ENCODE measurements around the gene CACNB3.

DNA sequence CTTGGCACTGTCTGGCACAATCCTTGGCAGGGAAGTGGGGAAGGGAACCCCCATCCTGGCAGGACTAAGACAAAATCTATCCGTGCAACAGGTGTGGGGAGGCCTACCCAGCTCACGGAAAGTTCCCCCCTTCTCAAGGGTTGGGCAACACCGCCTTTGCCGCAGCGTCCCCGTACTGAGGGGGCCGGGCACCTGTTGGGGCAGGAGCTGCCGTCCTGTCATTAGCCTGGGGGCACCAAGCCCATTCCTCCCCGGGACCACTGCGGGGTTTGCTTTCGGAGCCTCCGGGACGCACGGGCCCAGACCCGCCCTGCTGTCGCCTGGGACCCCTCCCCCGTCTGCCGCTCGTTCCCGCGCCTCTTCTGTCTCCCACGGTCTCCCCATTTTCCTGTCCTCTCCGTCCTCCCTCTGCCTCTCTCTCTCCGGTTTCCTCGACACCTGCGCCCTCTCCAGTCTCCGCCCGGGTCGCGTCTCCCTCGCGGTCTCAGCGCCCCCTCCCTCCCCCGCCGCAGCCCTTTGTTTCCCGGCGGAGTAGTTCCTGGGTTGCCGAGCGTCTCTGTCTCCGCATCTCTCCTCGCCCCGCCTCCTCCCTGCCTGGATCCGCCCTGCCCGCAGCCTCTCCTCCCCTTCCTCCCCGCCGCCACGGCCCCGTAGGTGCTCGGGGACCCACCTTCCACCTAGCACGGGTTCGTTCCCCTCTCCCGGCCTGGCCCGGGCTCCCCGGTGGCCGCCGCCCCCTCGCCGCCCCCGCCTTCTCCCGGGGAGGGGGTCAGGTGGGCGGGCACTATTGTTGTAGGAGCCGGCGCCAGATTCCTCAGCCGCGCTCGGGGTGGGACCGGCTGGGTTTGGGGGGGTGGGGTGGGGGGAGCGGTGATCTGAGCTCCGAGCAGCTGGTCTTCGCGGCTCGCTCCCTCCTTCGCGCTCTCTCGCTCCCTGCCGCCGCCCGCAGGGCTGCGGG, at the start of gene CACNB3:
- TF ChIP-seq, protein P1, sequence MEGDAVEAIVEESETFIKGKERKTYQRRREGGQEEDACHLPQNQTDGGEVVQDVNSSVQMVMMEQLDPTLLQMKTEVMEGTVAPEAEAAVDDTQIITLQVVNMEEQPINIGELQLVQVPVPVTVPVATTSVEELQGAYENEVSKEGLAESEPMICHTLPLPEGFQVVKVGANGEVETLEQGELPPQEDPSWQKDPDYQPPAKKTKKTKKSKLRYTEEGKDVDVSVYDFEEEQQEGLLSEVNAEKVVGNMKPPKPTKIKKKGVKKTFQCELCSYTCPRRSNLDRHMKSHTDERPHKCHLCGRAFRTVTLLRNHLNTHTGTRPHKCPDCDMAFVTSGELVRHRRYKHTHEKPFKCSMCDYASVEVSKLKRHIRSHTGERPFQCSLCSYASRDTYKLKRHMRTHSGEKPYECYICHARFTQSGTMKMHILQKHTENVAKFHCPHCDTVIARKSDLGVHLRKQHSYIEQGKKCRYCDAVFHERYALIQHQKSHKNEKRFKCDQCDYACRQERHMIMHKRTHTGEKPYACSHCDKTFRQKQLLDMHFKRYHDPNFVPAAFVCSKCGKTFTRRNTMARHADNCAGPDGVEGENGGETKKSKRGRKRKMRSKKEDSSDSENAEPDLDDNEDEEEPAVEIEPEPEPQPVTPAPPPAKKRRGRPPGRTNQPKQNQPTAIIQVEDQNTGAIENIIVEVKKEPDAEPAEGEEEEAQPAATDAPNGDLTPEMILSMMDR (IDR thresholded peaks at IDR 0.05) = no peak
- TF ChIP-seq POLR2AphosphoS5 (IDR thresholded peaks at IDR 0.05) (no peak), EP300 (IDR thresholded peaks at IDR 0.05) (no peak)
